ENCODE results near the gene C1orf52. TPM values are rescaled to one million over a fixed set of nuclear protein-coding genes. Genes with fewer than 3 reads are reported as not detected.

The C1orf52 gene
- total RNA-seq, result 6.3 TPM

DNA sequence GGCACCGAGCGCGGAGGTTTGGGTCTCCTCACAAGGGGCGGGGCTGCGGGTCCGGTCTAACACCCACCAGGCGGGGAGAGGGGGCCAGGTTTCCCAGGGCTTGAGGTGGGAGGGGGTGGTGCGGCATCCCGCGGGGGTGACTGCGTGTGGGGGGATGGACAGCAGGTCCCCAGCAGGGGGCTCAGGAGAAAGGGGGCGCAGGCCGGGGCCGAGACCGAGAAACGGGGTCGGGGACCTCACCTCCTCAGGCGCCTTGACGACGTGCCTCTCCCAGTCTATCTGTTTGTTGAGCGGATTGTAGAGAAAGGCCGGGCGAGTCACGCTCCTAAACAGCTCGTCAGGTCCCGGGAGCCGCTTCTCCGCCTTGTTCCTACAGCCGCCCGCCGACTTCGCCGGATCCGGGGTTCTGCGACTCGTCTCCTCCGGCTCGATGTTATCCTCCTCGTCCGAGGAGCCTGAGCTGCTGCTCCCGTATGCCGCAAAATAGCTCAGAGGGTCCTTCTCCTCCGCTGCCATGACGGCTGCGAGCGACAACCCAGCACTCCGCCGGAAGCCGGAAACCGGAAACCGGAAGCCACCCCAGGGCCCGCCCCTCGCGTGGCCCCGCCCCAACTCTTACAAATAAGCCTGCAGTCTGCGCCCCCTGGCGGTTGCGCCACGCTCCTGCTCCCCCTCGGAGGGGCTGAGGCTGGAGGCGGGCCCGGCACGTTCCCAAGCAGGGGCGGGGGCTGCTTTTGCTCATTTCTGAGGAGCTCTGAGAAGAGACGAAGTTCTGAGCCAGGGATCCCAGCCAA, at the start of gene C1orf52:
Gene C1orf52 (minus strand): TSS at position 545 of the 794 bp plus-strand sequence. CDS start 29 bp downstream, at position 516.
- peaks cover under 1 to 5% (median 2%) of the 10 kb centered on the region in 3 donors for H3K36me3 ChIP-seq (ENCODE audit: control insufficient read depth in 3 of 3, insufficient read depth in 3 of 3, low read length in 3 of 3)
- no peaks in the 10 kb centered on the region for H3K9me3 ChIP-seq (ENCODE audit: control insufficient read depth in 3 of 3, low read length in 3 of 3)
- H3K4me3 ChIP-seq (ENCODE audit: low read length in 3 of 3), result peak within 1 kb of the TSS; percentile 86 to 94 (median 91)
- peaks cover 12 to 20% (median 17%) of the 10 kb centered on the region in 3 donors for H3K4me1 ChIP-seq (ENCODE audit: control insufficient read depth in 3 of 3, insufficient read depth in 3 of 3, low read length in 3 of 3)
- peak within 1 kb of the TSS; percentile 71 for H3K27ac ChIP-seq (ENCODE audit: low read depth, low read length)
- no peaks in the 10 kb centered on the region for H3K27me3 ChIP-seq (ENCODE audit: control insufficient read depth in 3 of 3, insufficient read depth in 3 of 3, low read length in 3 of 3)
- peak within 1 kb of the TSS; percentile 85 to 94 (median 85) for H3K9ac ChIP-seq (ENCODE audit: low read depth in 1 of 3, low read length in 3 of 3)

- no peak overlapping the region for H3K27ac ChIP-seq (ENCODE audit: low read depth, low read length)
- H3K27me3 ChIP-seq (ENCODE audit: control insufficient read depth in 3 of 3, insufficient read depth in 3 of 3, low read length in 3 of 3), result no peaks in the 10 kb centered on the region
- no peaks in the 10 kb centered on the region for H3K36me3 ChIP-seq (ENCODE audit: control insufficient read depth in 3 of 3, insufficient read depth in 3 of 3, low read length in 3 of 3)
- H3K4me3 ChIP-seq (ENCODE audit: low read length in 3 of 3), result no peak overlapping the region
- no peaks in the 10 kb centered on the region for H3K9me3 ChIP-seq (ENCODE audit: control insufficient read depth in 3 of 3, low read length in 3 of 3)
- H3K9ac ChIP-seq (ENCODE audit: low read depth in 1 of 3, low read length in 3 of 3), result no peak overlapping the region
- peaks cover 9 to 24% (median 9%) of the 10 kb centered on the region in 3 donors for H3K4me1 ChIP-seq (ENCODE audit: control insufficient read depth in 3 of 3, insufficient read depth in 3 of 3, low read length in 3 of 3)
Observed at GRCh38 chr1:85308833-85309350, 49.4 kb upstream of the C1orf52 start.

GRCh38 chr1:85307987-85308832, 48.7 kb upstream of the C1orf52 start:
- Histone ChIP-seq H3K4me1 (ENCODE audit: control insufficient read depth in 3 of 3, insufficient read depth in 3 of 3, low read length in 3 of 3) (peaks cover 3 to 17% (median 6%) of the 10 kb centered on the region in 3 donors), H3K27me3 (ENCODE audit: control insufficient read depth in 3 of 3, insufficient read depth in 3 of 3, low read length in 3 of 3) (no peaks in the 10 kb centered on the region), H3K9ac (ENCODE audit: low read depth in 1 of 3, low read length in 3 of 3) (peak overlapping the region in 2 of 3 donors; percentile 48 to 62), H3K36me3 (ENCODE audit: control insufficient read depth in 3 of 3, insufficient read depth in 3 of 3, low read length in 3 of 3) (no peaks in the 10 kb centered on the region), H3K27ac (ENCODE audit: low read depth, low read length) (no peak overlapping the region), H3K4me3 (ENCODE audit: low read length in 3 of 3) (peak overlapping the region; percentile 46 to 63 (median 55)), H3K9me3 (ENCODE audit: control insufficient read depth in 3 of 3, low read length in 3 of 3) (no peaks in the 10 kb centered on the region)

- no peaks in the 10 kb centered on the region for H3K27me3 ChIP-seq (ENCODE audit: control insufficient read depth in 3 of 3, insufficient read depth in 3 of 3, low read length in 3 of 3)
- H3K4me3 ChIP-seq (ENCODE audit: low read length in 3 of 3), result no peak overlapping the region
- peaks cover 3 to 10% (median 6%) of the 10 kb centered on the region in 3 donors for H3K4me1 ChIP-seq (ENCODE audit: control insufficient read depth in 3 of 3, insufficient read depth in 3 of 3, low read length in 3 of 3)
- no peak overlapping the region for H3K9ac ChIP-seq (ENCODE audit: low read depth in 1 of 3, low read length in 3 of 3)
- no peaks in the 10 kb centered on the region for H3K9me3 ChIP-seq (ENCODE audit: control insufficient read depth in 3 of 3, low read length in 3 of 3)
- H3K36me3 ChIP-seq (ENCODE audit: control insufficient read depth in 3 of 3, insufficient read depth in 3 of 3, low read length in 3 of 3), result no peaks in the 10 kb centered on the region
- no peak overlapping the region for H3K27ac ChIP-seq (ENCODE audit: low read depth, low read length)
Observed at GRCh38 chr1:85306236-85306635, 46.8 kb upstream of the C1orf52 start.

- H3K27me3 ChIP-seq (ENCODE audit: control insufficient read depth in 3 of 3, insufficient read depth in 3 of 3, low read length in 3 of 3), result no peaks in the 10 kb centered on the region
- H3K9ac ChIP-seq (ENCODE audit: low read depth in 1 of 3, low read length in 3 of 3), result no peak overlapping the region
- no peaks in the 10 kb centered on the region for H3K36me3 ChIP-seq (ENCODE audit: control insufficient read depth in 3 of 3, insufficient read depth in 3 of 3, low read length in 3 of 3)
- H3K27ac ChIP-seq (ENCODE audit: low read depth, low read length), result no peak overlapping the region
- no peak overlapping the region for H3K4me3 ChIP-seq (ENCODE audit: low read length in 3 of 3)
- peaks cover 2 to 8% (median 4%) of the 10 kb centered on the region in 3 donors for H3K4me1 ChIP-seq (ENCODE audit: control insufficient read depth in 3 of 3, insufficient read depth in 3 of 3, low read length in 3 of 3)
- H3K9me3 ChIP-seq (ENCODE audit: control insufficient read depth in 3 of 3, low read length in 3 of 3), result no peaks in the 10 kb centered on the region
Observed at GRCh38 chr1:85303440-85304162, 44.1 kb upstream of the C1orf52 start.

DNA sequence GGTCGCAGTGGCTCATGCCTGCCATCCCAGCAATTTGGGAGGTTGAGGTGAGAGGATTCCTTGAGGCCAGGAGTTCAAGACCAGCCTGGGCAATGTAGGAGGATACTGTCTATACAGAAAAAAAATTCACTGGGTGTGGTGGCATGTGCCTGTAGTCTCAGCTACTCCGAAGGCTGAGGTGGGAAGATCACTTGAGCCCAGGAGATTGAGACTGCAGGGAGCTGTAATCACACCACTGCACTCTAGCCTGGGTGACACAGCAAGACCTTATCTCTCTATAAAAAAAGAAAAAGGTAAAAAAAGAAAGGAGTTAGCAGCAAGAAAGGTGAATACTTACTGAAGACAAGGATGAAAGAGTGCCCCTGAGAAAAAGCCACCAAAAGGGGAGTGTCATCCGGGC, 40.7 kb upstream of the C1orf52 start:
- Histone ChIP-seq H3K9ac (ENCODE audit: low read depth in 1 of 3, low read length in 3 of 3) (no peak overlapping the region), H3K9me3 (ENCODE audit: control insufficient read depth in 3 of 3, low read length in 3 of 3) (no peaks in the 10 kb centered on the region), H3K27ac (ENCODE audit: low read depth, low read length) (no peak overlapping the region), H3K4me1 (ENCODE audit: control insufficient read depth in 3 of 3, insufficient read depth in 3 of 3, low read length in 3 of 3) (peaks cover 8 to 13% (median 12%) of the 10 kb centered on the region in 3 donors), H3K36me3 (ENCODE audit: control insufficient read depth in 3 of 3, insufficient read depth in 3 of 3, low read length in 3 of 3) (no peaks in the 10 kb centered on the region), H3K27me3 (ENCODE audit: control insufficient read depth in 3 of 3, insufficient read depth in 3 of 3, low read length in 3 of 3) (no peaks in the 10 kb centered on the region), H3K4me3 (ENCODE audit: low read length in 3 of 3) (no peak overlapping the region)

GRCh38 chr1:85297855-85298629, 38.6 kb upstream of the C1orf52 start:
- Histone ChIP-seq H3K9ac (ENCODE audit: low read depth in 1 of 3, low read length in 3 of 3) (peak overlapping the region in 1 of 3 donors; percentile 40), H3K36me3 (ENCODE audit: control insufficient read depth in 3 of 3, insufficient read depth in 3 of 3, low read length in 3 of 3) (no peaks in the 10 kb centered on the region), H3K9me3 (ENCODE audit: control insufficient read depth in 3 of 3, low read length in 3 of 3) (no peaks in the 10 kb centered on the region), H3K27me3 (ENCODE audit: control insufficient read depth in 3 of 3, insufficient read depth in 3 of 3, low read length in 3 of 3) (no peaks in the 10 kb centered on the region), H3K4me3 (ENCODE audit: low read length in 3 of 3) (peak overlapping the region in 2 of 3 donors; percentile 0 to 44), H3K4me1 (ENCODE audit: control insufficient read depth in 3 of 3, insufficient read depth in 3 of 3, low read length in 3 of 3) (peaks cover 8 to 13% (median 12%) of the 10 kb centered on the region in 3 donors), H3K27ac (ENCODE audit: low read depth, low read length) (peak overlapping the region; percentile 54)

GRCh38 chr1:85297538-85297854, 38.0 kb upstream of the C1orf52 start:
- peak overlapping the region; percentile 54 for H3K27ac ChIP-seq (ENCODE audit: low read depth, low read length)
- H3K4me3 ChIP-seq (ENCODE audit: low read length in 3 of 3), result peak overlapping the region in 1 of 3 donors; percentile 44
- H3K27me3 ChIP-seq (ENCODE audit: control insufficient read depth in 3 of 3, insufficient read depth in 3 of 3, low read length in 3 of 3), result no peaks in the 10 kb centered on the region
- H3K36me3 ChIP-seq (ENCODE audit: control insufficient read depth in 3 of 3, insufficient read depth in 3 of 3, low read length in 3 of 3), result no peaks in the 10 kb centered on the region
- peaks cover 8 to 13% (median 12%) of the 10 kb centered on the region in 3 donors for H3K4me1 ChIP-seq (ENCODE audit: control insufficient read depth in 3 of 3, insufficient read depth in 3 of 3, low read length in 3 of 3)
- no peaks in the 10 kb centered on the region for H3K9me3 ChIP-seq (ENCODE audit: control insufficient read depth in 3 of 3, low read length in 3 of 3)
- peak overlapping the region in 1 of 3 donors; percentile 40 for H3K9ac ChIP-seq (ENCODE audit: low read depth in 1 of 3, low read length in 3 of 3)

GRCh38 chr1:85296980-85297379, 37.5 kb upstream of the C1orf52 start:
- no peaks in the 10 kb centered on the region for H3K36me3 ChIP-seq (ENCODE audit: control insufficient read depth in 3 of 3, insufficient read depth in 3 of 3, low read length in 3 of 3)
- no peak overlapping the region for H3K9ac ChIP-seq (ENCODE audit: low read depth in 1 of 3, low read length in 3 of 3)

More at GRCh38 chr1:85296980-85297379, 37.5 kb upstream of the C1orf52 start:
- Histone ChIP-seq H3K4me1 (ENCODE audit: control insufficient read depth in 3 of 3, insufficient read depth in 3 of 3, low read length in 3 of 3) (peaks cover 8 to 13% (median 12%) of the 10 kb centered on the region in 3 donors), H3K4me3 (ENCODE audit: low read length in 3 of 3) (no peak overlapping the region), H3K27ac (ENCODE audit: low read depth, low read length) (peak overlapping the region; percentile 54), H3K9me3 (ENCODE audit: control insufficient read depth in 3 of 3, low read length in 3 of 3) (no peaks in the 10 kb centered on the region), H3K27me3 (ENCODE audit: control insufficient read depth in 3 of 3, insufficient read depth in 3 of 3, low read length in 3 of 3) (no peaks in the 10 kb centered on the region)

All from skeletal muscle tissue (tissue), 4 donors.